ENCODE measurements around the gene TRIOBP.

DNA sequence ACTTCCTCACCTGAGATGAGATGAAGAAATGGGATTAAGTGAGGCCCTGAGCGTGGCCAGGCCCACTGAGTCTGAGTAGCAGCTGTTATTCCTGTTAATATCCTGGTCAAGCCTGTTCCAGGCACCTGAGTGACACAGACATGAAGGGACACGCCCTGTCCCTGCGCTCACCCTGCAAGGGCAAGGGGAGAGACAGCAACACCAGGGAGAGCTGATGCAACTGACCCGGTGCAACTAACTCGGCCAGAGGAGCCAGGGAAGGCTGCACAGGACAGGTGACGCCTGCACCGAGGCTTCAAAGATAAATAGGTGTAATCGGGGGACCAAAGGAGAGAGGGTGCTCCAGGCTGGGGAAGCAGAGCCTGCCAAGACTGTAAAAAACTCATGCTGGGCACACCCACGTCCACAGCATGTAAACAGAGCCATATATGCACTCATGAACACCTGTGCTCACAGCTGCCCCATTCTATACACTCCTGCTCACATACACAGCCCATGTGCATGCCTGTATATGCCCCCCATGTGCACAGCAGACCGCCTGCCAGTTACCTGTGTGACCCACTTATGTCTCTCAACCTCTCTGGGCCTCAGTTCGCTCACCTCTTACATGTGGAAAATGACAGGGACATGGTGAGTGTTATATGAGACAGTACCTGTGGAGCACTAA is 88.1 kb downstream of the TRIOBP start:
- TF ChIP-seq, protein P1, sequence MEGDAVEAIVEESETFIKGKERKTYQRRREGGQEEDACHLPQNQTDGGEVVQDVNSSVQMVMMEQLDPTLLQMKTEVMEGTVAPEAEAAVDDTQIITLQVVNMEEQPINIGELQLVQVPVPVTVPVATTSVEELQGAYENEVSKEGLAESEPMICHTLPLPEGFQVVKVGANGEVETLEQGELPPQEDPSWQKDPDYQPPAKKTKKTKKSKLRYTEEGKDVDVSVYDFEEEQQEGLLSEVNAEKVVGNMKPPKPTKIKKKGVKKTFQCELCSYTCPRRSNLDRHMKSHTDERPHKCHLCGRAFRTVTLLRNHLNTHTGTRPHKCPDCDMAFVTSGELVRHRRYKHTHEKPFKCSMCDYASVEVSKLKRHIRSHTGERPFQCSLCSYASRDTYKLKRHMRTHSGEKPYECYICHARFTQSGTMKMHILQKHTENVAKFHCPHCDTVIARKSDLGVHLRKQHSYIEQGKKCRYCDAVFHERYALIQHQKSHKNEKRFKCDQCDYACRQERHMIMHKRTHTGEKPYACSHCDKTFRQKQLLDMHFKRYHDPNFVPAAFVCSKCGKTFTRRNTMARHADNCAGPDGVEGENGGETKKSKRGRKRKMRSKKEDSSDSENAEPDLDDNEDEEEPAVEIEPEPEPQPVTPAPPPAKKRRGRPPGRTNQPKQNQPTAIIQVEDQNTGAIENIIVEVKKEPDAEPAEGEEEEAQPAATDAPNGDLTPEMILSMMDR (optimal IDR thresholded peaks at IDR 0.05 in 1 of 3, IDR thresholded peaks at IDR 0.05 in 1 of 3, conservative IDR thresholded peaks at IDR 0.05 in 1 of 3; ENCODE audit: extremely low read depth in 1 of 3, insufficient read depth in 2 of 3, low read length in 3 of 3) = no peak
- no peak for TF ChIP-seq EZH2 (IDR thresholded peaks at IDR 0.05; ENCODE audit: low read length)
